SK-N-SH treated with all-trans-retinoic acid at 6 μM for 48 hours (cell line): Measurements from ENCODE around the gene CDH4.

Experiments
- ATAC-seq: fragments of 200-7000 bp; cut with Tn5 transposase; 3 replicates; pipeline ENCODE4 v1.9.1; 2020; ENCODE audit warnings: mild to moderate bottlenecking, moderate library complexity
- ARNTL ChIP-seq: fragments of 450-650 bp; formaldehyde crosslinking; IDR thresholded peaks from 2 replicates; pipeline ENCODE4 v1.5.0; 2020; ENCODE audit warnings: low read depth, mild to moderate bottlenecking, moderate library complexity, borderline replicate concordance
- BACH2 ChIP-seq: fragments of 250-450 bp; sonication (Bioruptor Pico); IDR thresholded peaks from 2 replicates; pipeline ENCODE4 v1.9.0; 2021; ENCODE audit warnings: mild to moderate bottlenecking, borderline replicate concordance
- CREB5 ChIP-seq: fragments of 250-450 bp; sonication (Bioruptor Pico); IDR thresholded peaks from 2 replicates; pipeline ENCODE4 v1.5.1; 2020; ENCODE audit warnings: low read depth, mild to moderate bottlenecking, moderate library complexity
- CSDC2 ChIP-seq: fragments of 250-450 bp; sonication (Bioruptor Pico); IDR thresholded peaks from 2 replicates; pipeline ENCODE4 v1.5.0; 2020; ENCODE audit warnings: mild to moderate bottlenecking, moderate library complexity
- ESRRG ChIP-seq: fragments of 250-450 bp; sonication (Bioruptor Pico); IDR thresholded peaks from 2 replicates; pipeline ENCODE4 v1.6.1; 2021; ENCODE audit warnings: mild to moderate bottlenecking
- GLIS3 ChIP-seq: fragments of 250-450 bp; sonication (Bioruptor Pico); IDR thresholded peaks from 2 replicates; pipeline ENCODE4 v1.5.0; 2020; ENCODE audit warnings: mild to moderate bottlenecking, moderate library complexity
- ISL1 ChIP-seq: fragments of 250-450 bp; sonication (Bioruptor Pico); IDR thresholded peaks from 2 replicates; pipeline ENCODE4 v2.1.2; 2022; ENCODE audit warnings: mild to moderate bottlenecking, moderate library complexity
- OSR1 ChIP-seq: fragments of 250-450 bp; sonication (Bioruptor Pico); IDR thresholded peaks from 2 replicates; pipeline ENCODE4 v1.8.0; 2022; ENCODE audit warnings: moderate library complexity, mild to moderate bottlenecking, inconsistent platforms
- POU6F1 ChIP-seq: fragments of 250-450 bp; sonication (Bioruptor Pico); IDR thresholded peaks from 2 replicates; pipeline ENCODE4 v1.8.0; 2021; ENCODE audit warnings: low read depth, mild to moderate bottlenecking, moderate library complexity, borderline replicate concordance
- RARB ChIP-seq: fragments of 250-450 bp; sonication (Bioruptor Pico); IDR thresholded peaks from 2 replicates; pipeline ENCODE4 v1.8.0; 2021; ENCODE audit warnings: mild to moderate bottlenecking, moderate library complexity
- SNAI2 ChIP-seq: fragments of 250-450 bp; sonication (Bioruptor Pico); IDR thresholded peaks from 2 replicates; pipeline ENCODE4 v1.5.0; 2020; ENCODE audit warnings: mild to moderate bottlenecking, moderate library complexity
- TCF4 ChIP-seq: fragments of 250-450 bp; sonication (Bioruptor Pico); IDR thresholded peaks from 2 replicates; pipeline ENCODE4 v1.8.0; 2021; ENCODE audit warnings: mild to moderate bottlenecking, moderate library complexity, borderline replicate concordance
- TOX ChIP-seq: fragments of 250-450 bp; sonication (Bioruptor Pico); IDR thresholded peaks from 2 replicates; pipeline ENCODE4 v1.8.0; 2021; ENCODE audit warnings: mild to moderate bottlenecking, moderate library complexity, borderline replicate concordance
- ZC3H10 ChIP-seq: fragments of 250-450 bp; sonication (Bioruptor Pico); IDR thresholded peaks from 2 replicates; pipeline ENCODE4 v1.5.1; 2021; ENCODE audit warnings: mild to moderate bottlenecking, moderate library complexity
- ZFP3 ChIP-seq: fragments of 250-450 bp; sonication (Bioruptor Pico); IDR thresholded peaks from 2 replicates; pipeline ENCODE4 v1.5.0; 2020; ENCODE audit warnings: mild to moderate bottlenecking, moderate library complexity
- ZFP30 ChIP-seq: fragments of 450-650 bp; formaldehyde crosslinking; IDR thresholded peaks from 2 replicates; pipeline ENCODE4 v1.5.0; 2022; ENCODE audit warnings: mild to moderate bottlenecking, moderate library complexity
- ZNF565 ChIP-seq: fragments of 450-650 bp; formaldehyde crosslinking; conservative IDR thresholded peaks from 2 replicates; pipeline ENCODE4 v1.5.0; 2020; ENCODE audit warnings: low read depth, mild to moderate bottlenecking, moderate library complexity
- ZNF70 ChIP-seq: fragments of 450-650 bp; formaldehyde crosslinking; IDR thresholded peaks from 2 replicates; pipeline ENCODE4 v1.5.0; 2020; ENCODE audit warnings: mild to moderate bottlenecking, moderate library complexity
- ZNF8 ChIP-seq: fragments of 450-650 bp; formaldehyde crosslinking; IDR thresholded peaks from 2 replicates; pipeline ENCODE4 v1.5.0; 2020; ENCODE audit warnings: mild to moderate bottlenecking, moderate library complexity
- TF ChIP-seq, protein P1 (sequence below): fragments of 250-450 bp; sonication (Bioruptor Pico); IDR thresholded peaks from 2 replicates; pipeline ENCODE4 v1.5.0; 2020; ENCODE audit warnings: mild to moderate bottlenecking, moderate library complexity
- TF ChIP-seq, protein P2 (sequence below): fragments of 250-450 bp; sonication (Bioruptor Pico); IDR thresholded peaks from 2 replicates; pipeline ENCODE4 v1.8.0; 2020; ENCODE audit warnings: mild to moderate bottlenecking, moderate library complexity, borderline replicate concordance

The CDH4 gene

DNA sequence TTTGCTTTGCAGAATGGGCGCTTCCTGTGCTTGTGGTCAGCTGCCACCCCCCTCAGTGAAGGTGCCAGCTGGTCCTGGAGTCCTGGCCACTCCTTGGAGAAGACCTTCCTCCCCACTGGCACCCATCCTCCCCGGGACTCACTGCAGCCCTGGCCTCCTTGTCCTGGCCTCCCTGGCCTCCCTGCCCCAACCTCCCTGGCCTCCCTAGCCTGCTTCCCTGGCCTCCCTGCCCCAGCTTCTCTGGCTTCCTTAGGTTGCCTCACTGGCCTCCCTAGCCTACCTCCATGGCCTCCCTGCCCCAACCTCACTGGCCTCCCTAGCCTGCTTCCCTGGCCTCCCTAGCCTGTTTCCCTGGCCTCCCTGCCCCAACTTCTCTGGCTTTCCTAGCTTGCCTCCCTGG, 297.8 kb downstream of the CDH4 start:
- TF ChIP-seq ISL1 (CRISPR knock-in tag): no peak
- TF ChIP-seq SNAI2 (CRISPR knock-in tag): no peak
- no peak for TF ChIP-seq CSDC2 (CRISPR knock-in tag)
- no peak for TF ChIP-seq ARNTL (CRISPR knock-in tag)
- TF ChIP-seq RARB (CRISPR knock-in tag): no peak
- no peak for TF ChIP-seq ZFP30
- TF ChIP-seq GLIS3 (CRISPR knock-in tag): no peak
- TF ChIP-seq CREB5 (CRISPR knock-in tag): no peak
- no peak for TF ChIP-seq POU6F1 (CRISPR knock-in tag)
- no peak for ATAC-seq

DNA sequence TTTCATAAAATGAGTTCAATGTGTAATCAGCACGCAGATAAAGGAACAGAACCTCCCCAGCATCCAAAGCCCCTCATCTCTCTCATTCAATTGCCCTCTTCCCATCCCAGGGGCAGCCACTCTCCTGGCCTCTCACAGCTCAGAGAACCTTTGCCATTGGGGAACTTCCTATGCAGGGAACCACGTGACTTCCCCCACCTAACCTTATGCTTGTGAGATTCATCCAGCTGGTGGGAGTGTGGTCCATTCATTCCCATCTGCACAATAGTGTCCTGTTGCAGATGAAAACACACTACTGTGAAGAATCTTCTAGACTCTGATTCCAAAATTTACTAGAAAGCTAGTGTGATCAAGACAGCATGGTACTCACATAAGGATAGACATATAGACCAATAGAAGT, 299.3 kb downstream of the CDH4 start:
- TF ChIP-seq ZFP30 (no peak), ARNTL (CRISPR knock-in tag) (no peak), ISL1 (CRISPR knock-in tag) (no peak), RARB (CRISPR knock-in tag) (no peak), OSR1 (CRISPR knock-in tag) (no peak), ZFP3 (no peak), ZNF70 (CRISPR knock-in tag) (no peak)
- ATAC-seq: no peak

GRCh38 chr20:61554617-61555016, 302.6 kb downstream of the CDH4 start:
- no peak for ATAC-seq
- TF ChIP-seq CREB5 (CRISPR knock-in tag) (no peak), ARNTL (CRISPR knock-in tag) (no peak), ESRRG (CRISPR knock-in tag) (no peak), ZC3H10 (CRISPR knock-in tag) (no peak), POU6F1 (CRISPR knock-in tag) (no peak), ZFP30 (no peak), ZFP3 (no peak), ISL1 (CRISPR knock-in tag) (no peak), CSDC2 (CRISPR knock-in tag) (no peak), RARB (CRISPR knock-in tag) (no peak), GLIS3 (CRISPR knock-in tag) (no peak), TOX (CRISPR knock-in tag) (no peak), ZNF8 (CRISPR knock-in tag) (no peak), ZNF70 (CRISPR knock-in tag) (no peak), TCF4 (CRISPR knock-in tag) (no peak), ZNF565 (no peak), BACH2 (CRISPR knock-in tag) (no peak)
- TF ChIP-seq, protein P1, sequence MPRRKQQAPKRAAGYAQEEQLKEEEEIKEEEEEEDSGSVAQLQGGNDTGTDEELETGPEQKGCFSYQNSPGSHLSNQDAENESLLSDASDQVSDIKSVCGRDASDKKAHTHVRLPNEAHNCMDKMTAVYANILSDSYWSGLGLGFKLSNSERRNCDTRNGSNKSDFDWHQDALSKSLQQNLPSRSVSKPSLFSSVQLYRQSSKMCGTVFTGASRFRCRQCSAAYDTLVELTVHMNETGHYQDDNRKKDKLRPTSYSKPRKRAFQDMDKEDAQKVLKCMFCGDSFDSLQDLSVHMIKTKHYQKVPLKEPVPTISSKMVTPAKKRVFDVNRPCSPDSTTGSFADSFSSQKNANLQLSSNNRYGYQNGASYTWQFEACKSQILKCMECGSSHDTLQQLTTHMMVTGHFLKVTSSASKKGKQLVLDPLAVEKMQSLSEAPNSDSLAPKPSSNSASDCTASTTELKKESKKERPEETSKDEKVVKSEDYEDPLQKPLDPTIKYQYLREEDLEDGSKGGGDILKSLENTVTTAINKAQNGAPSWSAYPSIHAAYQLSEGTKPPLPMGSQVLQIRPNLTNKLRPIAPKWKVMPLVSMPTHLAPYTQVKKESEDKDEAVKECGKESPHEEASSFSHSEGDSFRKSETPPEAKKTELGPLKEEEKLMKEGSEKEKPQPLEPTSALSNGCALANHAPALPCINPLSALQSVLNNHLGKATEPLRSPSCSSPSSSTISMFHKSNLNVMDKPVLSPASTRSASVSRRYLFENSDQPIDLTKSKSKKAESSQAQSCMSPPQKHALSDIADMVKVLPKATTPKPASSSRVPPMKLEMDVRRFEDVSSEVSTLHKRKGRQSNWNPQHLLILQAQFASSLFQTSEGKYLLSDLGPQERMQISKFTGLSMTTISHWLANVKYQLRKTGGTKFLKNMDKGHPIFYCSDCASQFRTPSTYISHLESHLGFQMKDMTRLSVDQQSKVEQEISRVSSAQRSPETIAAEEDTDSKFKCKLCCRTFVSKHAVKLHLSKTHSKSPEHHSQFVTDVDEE: no peak
- TF ChIP-seq, protein P2, sequence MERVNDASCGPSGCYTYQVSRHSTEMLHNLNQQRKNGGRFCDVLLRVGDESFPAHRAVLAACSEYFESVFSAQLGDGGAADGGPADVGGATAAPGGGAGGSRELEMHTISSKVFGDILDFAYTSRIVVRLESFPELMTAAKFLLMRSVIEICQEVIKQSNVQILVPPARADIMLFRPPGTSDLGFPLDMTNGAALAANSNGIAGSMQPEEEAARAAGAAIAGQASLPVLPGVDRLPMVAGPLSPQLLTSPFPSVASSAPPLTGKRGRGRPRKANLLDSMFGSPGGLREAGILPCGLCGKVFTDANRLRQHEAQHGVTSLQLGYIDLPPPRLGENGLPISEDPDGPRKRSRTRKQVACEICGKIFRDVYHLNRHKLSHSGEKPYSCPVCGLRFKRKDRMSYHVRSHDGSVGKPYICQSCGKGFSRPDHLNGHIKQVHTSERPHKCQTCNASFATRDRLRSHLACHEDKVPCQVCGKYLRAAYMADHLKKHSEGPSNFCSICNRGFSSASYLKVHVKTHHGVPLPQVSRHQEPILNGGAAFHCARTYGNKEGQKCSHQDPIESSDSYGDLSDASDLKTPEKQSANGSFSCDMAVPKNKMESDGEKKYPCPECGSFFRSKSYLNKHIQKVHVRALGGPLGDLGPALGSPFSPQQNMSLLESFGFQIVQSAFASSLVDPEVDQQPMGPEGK (CRISPR knock-in tag): no peak
